B cell (primary cell): ENCODE results near the gene PTMS. TPM values are rescaled to one million over a fixed set of nuclear protein-coding genes. Genes with fewer than 3 reads are reported as not detected.

Source experiments
- ATAC-seq: fragments of 200-7000 bp; cut with Tn5 transposase; one replicate; pipeline ENCODE4 v1.10.0; 2021; ENCODE audit warnings: low read depth, mild to moderate bottlenecking, moderate number of reproducible peaks, moderate library complexity
- CTCF ChIA-PET: fragments of 350-600 bp; sonication (Branson Sonifier 250); formaldehyde crosslinking; loops from one replicate; lab custom pipeline; 2021; ENCODE audit warnings: antibody characterized with exemption, inconsistent platforms; lab: Charles Lee
- POLR2A ChIA-PET: fragments of 350-600 bp; sonication (Branson Sonifier 250); formaldehyde crosslinking; loops from one replicate; lab custom pipeline; 2021; ENCODE audit warnings: antibody characterized with exemption; lab: Charles Lee
- DNase-seq: peaks from one replicate; pipeline ENCODE4 v3.0.0; 2013
- H2AFZ ChIP-seq: 2 replicates; pipeline ENCODE4 v1.6.1; 2012; ENCODE audit warnings: mild to moderate bottlenecking, low read depth, low read length; ENCODE audit not compliant: insufficient read depth, poor library complexity, severe bottlenecking
- H3K27ac ChIP-seq, 2 donors: 1 replicate in 1 of 2; 2 replicates in 1 of 2; pipeline ENCODE4 v1.5.1; 2012 to 2013; ENCODE audit warnings: low read length in 2 of 2, mild to moderate bottlenecking in 2 of 2, moderate library complexity in 1 of 2
- H3K27me3 ChIP-seq, 4 experiments: fragments of 200-600 bp in 1 of 4; sonication (generic) in 1 of 4; replicated peaks in 1 of 4; 1 replicate in 2 of 4; 2 replicates in 2 of 4; pipeline versions ENCODE4 v1.6.1 to v1.7.0; 2013 to 2016; ENCODE audit warnings: low read length in 3 of 4, mild to moderate bottlenecking in 2 of 4, mixed read lengths in 1 of 4, moderate library complexity in 1 of 4; ENCODE audit not compliant: insufficient read depth in 4 of 4, control insufficient read depth in 3 of 4; ENCODE audit errors: control extremely low read depth in 1 of 4
- H3K36me3 ChIP-seq, 2 experiments: replicated peaks in 1 of 2; 1 replicate in 1 of 2; 2 replicates in 1 of 2; pipeline versions ENCODE4 v1.6.1 to v1.7.1; 2013; ENCODE audit warnings: low read length in 1 of 2; ENCODE audit not compliant: insufficient read depth in 2 of 2, control insufficient read depth in 1 of 2; ENCODE audit errors: control extremely low read depth in 1 of 2, extremely low read depth in 1 of 2
- H3K4me1 ChIP-seq, 2 donors: fragments of 200-600 bp in 1 of 2; sonication (generic) in 1 of 2; 1 replicate in 1 of 2; 2 replicates in 1 of 2; pipeline versions ENCODE4 v1.5.1 to v1.6.1; 2013 to 2017; ENCODE audit warnings: low read length in 2 of 2; ENCODE audit not compliant: control insufficient read depth in 2 of 2, insufficient read depth in 2 of 2
- H3K4me2 ChIP-seq: replicated peaks from 2 replicates; pipeline ENCODE3; 2012; ENCODE audit warnings: mild to moderate bottlenecking, low read depth, low read length; ENCODE audit not compliant: poor library complexity, severe bottlenecking
- H3K4me3 ChIP-seq, 5 experiments: fragments of 200-600 bp in 1 of 5; sonication (generic) in 1 of 5; 1 replicate in 3 of 5; 2 replicates in 2 of 5; pipeline versions ENCODE4 v1.5.1 to v1.7.0; 2011 to 2016; ENCODE audit warnings: low read length in 4 of 5, mild to moderate bottlenecking in 4 of 5, low read depth in 2 of 5, control low read depth in 1 of 5, moderate library complexity in 1 of 5; ENCODE audit not compliant: insufficient read depth in 1 of 5; ENCODE audit errors: control extremely low read depth in 1 of 5, extremely low read depth in 1 of 5
- H3K79me2 ChIP-seq: fragments of 200-600 bp; sonication (generic); one replicate; pipeline ENCODE4 v1.6.0; 2016; ENCODE audit warnings: low read length; ENCODE audit not compliant: control insufficient read depth, insufficient read depth
- H3K9ac ChIP-seq: fragments of 200-600 bp; sonication (generic); 2 replicates; pipeline ENCODE4 v1.6.1; 2017; ENCODE audit warnings: mild to moderate bottlenecking, low read length, moderate library complexity
- H3K9me3 ChIP-seq, 3 donors: one replicate each; pipeline versions ENCODE4 v1.6.1 to v1.7.1; 2013; ENCODE audit warnings: low read length in 2 of 3; ENCODE audit not compliant: control insufficient read depth in 2 of 3, insufficient read depth in 1 of 3; ENCODE audit errors: control extremely low read depth in 1 of 3
- H4K20me1 ChIP-seq: 2 replicates; pipeline ENCODE4 v1.6.0; 2012; ENCODE audit warnings: mild to moderate bottlenecking, low read length; ENCODE audit not compliant: insufficient read depth, control insufficient read depth, poor library complexity, severe bottlenecking
- H3K27ac Mint-ChIP-seq: one replicate; pipeline ENCODE4 v1.8.0; 2021; ENCODE audit warnings: mixed read lengths
- H3K27me3 Mint-ChIP-seq: one replicate; pipeline ENCODE4 v1.8.0; 2021; ENCODE audit warnings: mixed read lengths
- H3K4me1 Mint-ChIP-seq: one replicate; pipeline ENCODE4 v1.8.0; 2021; ENCODE audit warnings: mixed read lengths
- H3K4me3 Mint-ChIP-seq: one replicate; pipeline ENCODE4 v1.8.0; 2021; ENCODE audit warnings: mixed read lengths
- H3K9me3 Mint-ChIP-seq: one replicate; pipeline ENCODE4 v1.8.0; 2022; ENCODE audit warnings: mixed read lengths; ENCODE audit not compliant: insufficient read depth
- EZH2 ChIP-seq: IDR thresholded peaks from 2 replicates; pipeline ENCODE4 v1.6.1; 2012; ENCODE audit warnings: borderline replicate concordance, low read depth, mild to moderate bottlenecking, moderate library complexity, low read length; ENCODE audit not compliant: insufficient read depth, poor library complexity, severe bottlenecking
- WGBS: methylation state at CpG from one replicate; pipeline ENCODE4 v1.1.5; 2013; ENCODE audit warnings: missing lambda C conversion rate; ENCODE audit not compliant: insufficient coverage; 5-methylcytosine and 5-hydroxymethylcytosine counted together
- intact Hi-C: fragments of 100-400 bp; cut with micrococcal nuclease; formaldehyde crosslinking; loops from one replicate; pipeline ENCODE4 v1.10.0; 2022
- polyA plus RNA-seq: library from polyadenylated mRNA; depleted of rRNA; stranded (reverse); fragments of >200 nt; gene quantifications from 2 replicates; pipeline ENCODE4 v1.2.3, GENCODE V29; 2012
- total RNA-seq, 2 donors: library from RNA; stranded (reverse); fragments of 120-200 nt in 1 of 2; gene quantifications; 1 replicate in 1 of 2; 2 replicates in 1 of 2; pipeline versions ENCODE4 v1.2.3 to v1.2.4, GENCODE V29; 2013 to 2022
- TF ChIP-seq, protein P1 (sequence below): fragments of 200-600 bp; IDR thresholded peaks from one replicate; pipeline ENCODE4 v1.8.0; 2022; ENCODE audit warnings: antibody characterized with exemption, mild to moderate bottlenecking

The PTMS gene
- total and polyA plus RNA-seq, 2 donors (not counting 1 experiment from before 2014, with no cell fraction given), result 1.0 to 2.1 TPM

GRCh38 chr12:6780573-6780972, 14.4 kb downstream of the PTMS start:
- DNase-seq (no peak), ATAC-seq (no peak)
- Histone ChIP-seq H3K4me1 (peaks cover 7 to 14% of the 10 kb centered on the region in 2 donors), H4K20me1 (no peaks in the 10 kb centered on the region), H3K79me2 (no peaks in the 10 kb centered on the region), H3K36me3 (no peaks in the 10 kb centered on the region), H2AFZ (no peak overlapping the region), H3K9me3 (no peaks in the 10 kb centered on the region), H3K27ac (no peak overlapping the region), H3K27me3 (peaks cover 0 to 25% (median 15%) of the 10 kb centered on the region in 4 experiments), H3K4me3 (no peak overlapping the region), H3K4me2 (no peak overlapping the region), H3K9ac (no peak overlapping the region)
- no CpG with 5 or more reads among the region's 6 CpGs for WGBS
- ChIA-PET CTCF (interaction anchor here (0.7 to 7.8 kb wide), 10 partner anchors 12 to 102 kb away, joined by 3 to 109 read pairs (median 4); partner anchors contain the start of genes COPS7A and MLF2), POLR2A (interaction anchor here (0.5 to 2.2 kb wide), 2 partner anchors 28 to 56 kb away, joined by 5 read pairs; partner anchors contain the start of gene MLF2)
- H3K27ac Mint-ChIP-seq, result no peak overlapping the region
- no peaks in the 10 kb centered on the region for H3K9me3 Mint-ChIP-seq
- intact Hi-C loops, result no loop called here
- peaks cover 25% of the 10 kb centered on the region for H3K27me3 Mint-ChIP-seq
- no peak for TF ChIP-seq EZH2
- TF ChIP-seq, protein P1, sequence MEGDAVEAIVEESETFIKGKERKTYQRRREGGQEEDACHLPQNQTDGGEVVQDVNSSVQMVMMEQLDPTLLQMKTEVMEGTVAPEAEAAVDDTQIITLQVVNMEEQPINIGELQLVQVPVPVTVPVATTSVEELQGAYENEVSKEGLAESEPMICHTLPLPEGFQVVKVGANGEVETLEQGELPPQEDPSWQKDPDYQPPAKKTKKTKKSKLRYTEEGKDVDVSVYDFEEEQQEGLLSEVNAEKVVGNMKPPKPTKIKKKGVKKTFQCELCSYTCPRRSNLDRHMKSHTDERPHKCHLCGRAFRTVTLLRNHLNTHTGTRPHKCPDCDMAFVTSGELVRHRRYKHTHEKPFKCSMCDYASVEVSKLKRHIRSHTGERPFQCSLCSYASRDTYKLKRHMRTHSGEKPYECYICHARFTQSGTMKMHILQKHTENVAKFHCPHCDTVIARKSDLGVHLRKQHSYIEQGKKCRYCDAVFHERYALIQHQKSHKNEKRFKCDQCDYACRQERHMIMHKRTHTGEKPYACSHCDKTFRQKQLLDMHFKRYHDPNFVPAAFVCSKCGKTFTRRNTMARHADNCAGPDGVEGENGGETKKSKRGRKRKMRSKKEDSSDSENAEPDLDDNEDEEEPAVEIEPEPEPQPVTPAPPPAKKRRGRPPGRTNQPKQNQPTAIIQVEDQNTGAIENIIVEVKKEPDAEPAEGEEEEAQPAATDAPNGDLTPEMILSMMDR, result no peak
- H3K4me3 Mint-ChIP-seq, result no peak overlapping the region
- H3K4me1 Mint-ChIP-seq, result peaks cover 11% of the 10 kb centered on the region

GRCh38 chr12:6782119-6782518, 16.0 kb downstream of the PTMS start:
- intact Hi-C loops, result no loop called here
- Histone ChIP-seq H3K4me3 (no peak overlapping the region), H3K36me3 (no peaks in the 10 kb centered on the region), H4K20me1 (no peaks in the 10 kb centered on the region), H3K79me2 (no peaks in the 10 kb centered on the region), H3K4me1 (peaks cover 7 to 14% of the 10 kb centered on the region in 2 donors), H3K9me3 (no peaks in the 10 kb centered on the region), H3K9ac (no peak overlapping the region), H2AFZ (no peak overlapping the region), H3K27me3 (peaks cover 0 to 13% (median 6%) of the 10 kb centered on the region in 4 experiments), H3K4me2 (no peak overlapping the region), H3K27ac (no peak overlapping the region)
- Mint-ChIP-seq H3K4me3 (no peak overlapping the region), H3K4me1 (peaks cover 9% of the 10 kb centered on the region), H3K9me3 (no peaks in the 10 kb centered on the region), H3K27me3 (peaks cover 13% of the 10 kb centered on the region), H3K27ac (no peak overlapping the region)
- no peak for DNase-seq
- no peak for ATAC-seq
- TF ChIP-seq, protein P1, result no peak
- no peak for TF ChIP-seq EZH2
- 81% methylated on average over 3 of the region's 6 CpGs for WGBS
- POLR2A ChIA-PET, result interaction anchor here (0.6 kb wide), 2 partner anchors 21 to 76 kb away, joined by 4 to 7 read pairs; no protein-coding TSS in a partner anchor
- CTCF ChIA-PET, result interaction anchor here (0.8 to 7.8 kb wide), 3 partner anchors 15 to 45 kb away, joined by 3 to 109 read pairs (median 6); partner anchors contain the start of gene MLF2
